HG02623 (cell line): ENCODE measurements around the gene ZNF652.
"Not testable (repeated sequence)": the region's sequence is repeated elsewhere in the genome, so short reads cannot be mapped to it uniquely, and the experiment has no call there.

Experiments
- ATAC-seq: cut with Tn5 transposase; IDR thresholded peaks from one replicate; pipeline ENCODE4 v1.9.1; 2021; ENCODE audit warnings: moderate library complexity; ENCODE audit not compliant: unreplicated experiment

Gene ZNF652

DNA sequence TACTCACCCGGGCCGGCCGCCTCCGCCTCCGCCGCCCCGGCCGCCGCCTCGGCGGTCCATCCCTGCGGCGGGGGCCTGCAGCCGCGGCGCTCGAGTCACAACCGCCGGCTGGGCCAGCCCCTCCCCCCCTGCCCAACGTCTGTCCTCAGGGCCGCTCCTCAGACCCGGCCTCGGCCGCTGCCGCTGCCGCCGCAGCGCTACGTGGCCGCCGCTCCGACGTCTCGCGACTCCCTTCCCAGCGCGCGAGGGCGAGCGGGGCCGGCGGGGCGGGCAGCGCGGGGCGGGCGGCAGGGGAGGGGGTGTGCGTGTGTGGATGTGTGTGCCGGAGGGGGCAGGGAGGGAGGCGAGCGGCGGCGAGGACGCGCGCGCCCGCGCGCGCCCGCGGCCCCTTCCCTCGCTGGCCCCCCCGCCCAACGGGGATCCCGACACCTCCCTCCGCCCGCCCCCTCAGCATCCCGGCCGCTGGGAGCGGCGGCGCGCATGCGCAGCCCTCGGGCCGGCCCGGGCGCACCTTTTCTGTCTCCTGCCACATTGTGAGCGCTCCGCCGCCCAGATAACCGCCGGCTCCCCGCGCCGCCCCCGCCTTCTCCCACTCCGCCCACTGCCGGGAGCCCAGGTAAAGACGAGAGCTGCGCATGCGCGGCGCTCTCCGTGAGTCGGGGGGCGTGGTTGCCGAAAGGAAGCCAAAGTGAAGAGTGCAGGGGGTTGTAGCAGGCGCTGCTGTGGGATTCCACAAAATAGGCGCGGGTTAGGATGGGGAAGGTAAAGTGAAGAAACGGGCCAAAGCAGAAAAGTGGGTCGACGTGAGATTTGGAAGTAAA, at the start of gene ZNF652:
Gene ZNF652, minus strand, starts transcription at position 349 of the 821 bp plus-strand sequence. CDS start 44,525 bp downstream, outside the sequence.
- peak; percentile 65 for ATAC-seq

DNA sequence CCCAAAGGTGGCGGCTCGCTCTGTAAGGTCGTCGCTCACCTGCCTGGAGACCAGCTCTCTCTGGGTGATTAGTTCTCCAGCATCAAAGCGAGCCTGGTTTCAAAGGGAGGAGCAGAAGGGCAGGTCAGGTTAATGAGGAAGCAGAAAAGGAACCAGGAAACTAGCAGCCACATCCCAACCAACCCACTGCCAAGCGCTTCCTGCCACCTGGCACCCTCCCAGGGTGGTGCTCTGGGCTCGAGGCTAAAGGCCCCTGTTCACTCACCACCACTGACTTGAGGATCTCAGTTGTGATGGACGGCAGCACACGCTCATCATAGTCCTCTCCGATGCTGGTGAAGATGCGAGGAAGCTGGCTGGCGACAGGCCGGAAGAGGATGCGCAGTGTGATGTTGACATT, 47.0 kb upstream of the ZNF652 start:
- no peak for ATAC-seq

DNA sequence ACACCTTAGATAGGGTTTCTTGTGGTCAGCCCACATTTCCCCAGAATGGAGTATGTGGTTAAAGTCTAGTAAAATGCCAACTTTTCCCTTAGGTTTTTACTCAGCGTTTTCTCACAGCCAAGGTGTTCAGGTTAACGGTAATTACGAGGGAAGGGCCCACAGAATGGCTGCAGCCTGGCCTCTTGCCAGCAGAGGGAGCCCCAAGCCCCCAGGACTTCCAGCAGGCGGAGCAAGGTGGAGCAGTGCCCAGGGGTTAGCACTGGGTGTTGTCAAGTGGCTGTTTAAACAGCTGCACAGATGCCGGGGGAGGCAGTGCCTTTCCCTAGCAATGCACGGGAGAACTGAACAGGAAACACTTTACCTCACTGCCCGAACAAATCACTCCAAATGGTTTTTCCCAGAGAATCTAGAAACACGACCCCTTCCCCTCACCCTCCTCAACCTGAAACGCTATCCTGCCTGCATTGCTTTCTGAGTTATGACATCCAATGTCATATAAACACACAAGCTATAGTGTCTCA, 46.0 kb upstream of the ZNF652 start:
- ATAC-seq, result no peak

DNA sequence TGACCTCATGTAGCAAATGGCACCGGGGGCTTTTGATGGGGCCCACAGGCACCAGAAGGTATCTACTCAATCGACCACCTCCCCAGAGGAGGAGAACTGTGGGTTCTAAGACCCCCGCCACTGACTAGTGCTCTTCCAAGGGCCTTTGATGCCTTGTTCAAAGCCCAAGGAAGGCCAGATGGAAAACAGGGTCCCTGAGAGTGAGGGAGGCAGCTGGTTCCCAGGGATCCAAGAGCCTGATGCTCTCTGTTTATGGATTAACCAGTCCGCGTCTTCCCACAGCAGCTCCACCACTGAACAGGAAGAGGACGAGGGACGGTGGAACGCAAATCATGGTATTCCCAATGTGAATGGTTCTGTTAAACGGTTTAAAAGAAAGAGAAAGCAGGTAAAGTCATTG, 45.0 kb upstream of the ZNF652 start:
- ATAC-seq, result no peak

DNA sequence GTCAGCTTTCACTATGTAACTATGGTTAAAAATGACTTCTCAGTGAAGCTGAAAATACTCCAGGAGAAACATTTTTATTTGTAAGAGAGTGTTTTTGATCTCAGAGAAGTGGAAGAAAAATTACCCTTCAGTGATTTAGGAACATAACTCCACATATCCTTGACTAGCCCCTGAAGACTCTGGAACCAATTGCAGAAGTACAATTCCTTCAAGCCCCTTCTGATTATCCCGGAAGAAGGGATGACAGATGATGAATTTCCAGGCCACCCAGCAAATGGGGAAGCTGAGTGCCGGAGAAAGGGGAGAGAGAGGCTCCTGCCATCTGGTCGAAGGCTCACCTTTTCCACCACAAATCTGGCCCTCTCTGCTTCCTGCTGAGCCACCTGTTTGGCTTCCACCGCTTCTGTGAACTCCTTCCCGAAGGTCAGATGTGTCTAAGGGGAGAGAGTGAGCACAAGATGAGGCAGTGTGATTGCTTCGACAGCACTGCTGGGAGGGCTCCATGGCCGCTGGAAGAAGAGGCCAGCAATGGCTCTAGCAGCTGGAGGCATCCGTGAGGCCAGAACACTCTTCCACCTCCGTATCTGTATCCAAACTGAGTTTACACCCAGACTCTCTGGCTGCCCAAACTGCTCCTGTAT, 44.5 kb upstream of the ZNF652 start:
- no peak for ATAC-seq

DNA sequence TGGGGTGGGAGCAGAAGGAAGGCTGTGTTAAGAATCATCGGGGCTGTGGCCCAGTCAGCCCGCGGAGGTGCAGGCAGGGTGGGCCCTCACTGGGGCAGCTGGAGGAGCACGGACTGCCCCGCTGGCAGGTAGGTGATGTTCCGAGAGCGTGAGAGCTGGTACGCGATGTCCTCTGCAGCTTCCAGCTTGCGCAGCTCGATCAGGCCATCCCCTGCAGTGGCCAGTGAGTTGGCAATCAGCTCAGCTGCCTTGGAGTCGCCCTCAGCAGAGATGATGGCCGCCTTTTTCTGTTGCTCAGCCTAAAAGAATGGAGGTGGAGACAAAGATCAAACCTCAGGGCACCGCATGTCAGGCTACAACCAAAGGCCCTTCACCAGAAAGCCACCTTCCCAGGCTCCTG, 42.9 kb upstream of the ZNF652 start:
- ATAC-seq, result no peak

DNA sequence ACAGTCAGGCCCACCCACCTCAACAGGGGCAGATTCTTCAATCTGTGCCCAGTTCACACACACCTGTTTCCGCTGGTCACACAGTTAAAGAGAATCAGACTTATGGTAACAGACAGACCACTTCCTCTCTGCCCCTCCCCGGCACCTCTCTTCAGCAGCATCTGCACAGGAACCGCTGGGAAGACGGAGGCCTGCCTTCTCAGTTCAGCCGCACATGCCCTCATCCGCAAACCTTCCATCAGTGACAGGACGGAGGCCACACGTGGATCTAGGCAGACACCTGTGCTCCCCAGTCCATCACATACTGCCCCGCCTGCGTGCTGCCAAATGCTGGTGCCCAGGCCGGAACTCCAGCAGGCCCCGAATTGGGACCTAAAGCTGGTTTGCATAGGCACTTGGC, 42.3 kb upstream of the ZNF652 start:
- ATAC-seq, result no peak

DNA sequence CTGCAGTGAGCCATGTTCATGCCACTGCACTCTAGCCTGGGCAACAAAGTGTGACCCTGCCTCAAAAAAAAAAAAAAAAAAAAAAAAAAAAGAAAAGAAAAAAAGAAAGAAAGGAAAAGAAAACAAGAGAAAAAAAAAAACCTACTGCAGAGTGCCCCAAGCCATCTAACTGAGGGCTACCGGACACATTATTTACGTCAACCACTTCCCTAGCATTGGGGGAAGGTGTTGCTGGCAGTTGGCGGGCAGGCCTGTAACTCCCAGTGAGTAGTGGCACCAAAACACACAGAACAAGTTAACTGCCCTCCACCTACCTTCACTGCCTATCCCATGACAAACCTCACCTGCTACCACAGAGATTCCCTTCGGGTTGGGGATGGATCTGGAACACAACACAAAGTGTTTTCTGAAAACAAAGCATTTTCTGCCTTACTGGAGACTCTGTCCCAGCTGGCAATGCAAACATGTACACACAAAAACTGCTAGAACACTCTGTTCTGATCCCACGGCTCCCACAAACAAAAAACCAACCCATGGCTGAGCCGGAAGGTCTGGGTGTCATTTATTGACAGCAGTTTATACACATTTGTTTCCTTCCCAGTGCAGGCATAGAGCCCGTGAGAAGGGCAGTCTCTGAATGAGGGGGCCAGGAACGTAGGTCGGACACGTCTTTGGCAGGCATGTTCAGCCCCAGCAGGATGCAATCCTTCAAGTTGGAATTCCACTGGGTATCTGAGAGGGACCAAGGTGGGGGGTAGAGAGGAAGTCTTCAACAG, 41.7 kb upstream of the ZNF652 start:
- ATAC-seq, result no peak

DNA sequence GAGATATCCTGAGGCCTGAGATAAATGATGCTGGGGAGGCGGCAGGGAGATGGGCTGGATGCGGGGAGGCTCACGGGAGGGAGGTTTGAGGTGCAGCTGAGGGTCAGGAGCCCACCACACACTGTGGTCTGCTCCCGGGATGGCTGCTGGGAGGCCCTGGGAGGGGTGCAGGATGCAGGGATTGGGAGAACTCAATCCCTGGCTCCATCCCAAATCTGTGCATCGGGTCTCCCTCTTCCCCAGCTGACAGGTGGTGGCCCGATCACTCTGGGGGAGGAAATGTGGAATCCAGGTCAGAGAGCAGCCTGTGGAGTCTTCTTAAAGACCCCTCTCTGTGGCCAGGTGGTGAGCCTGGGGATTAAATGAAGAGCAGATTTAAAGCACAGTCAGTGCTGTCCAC, 40.7 kb upstream of the ZNF652 start:
- no peak for ATAC-seq

DNA sequence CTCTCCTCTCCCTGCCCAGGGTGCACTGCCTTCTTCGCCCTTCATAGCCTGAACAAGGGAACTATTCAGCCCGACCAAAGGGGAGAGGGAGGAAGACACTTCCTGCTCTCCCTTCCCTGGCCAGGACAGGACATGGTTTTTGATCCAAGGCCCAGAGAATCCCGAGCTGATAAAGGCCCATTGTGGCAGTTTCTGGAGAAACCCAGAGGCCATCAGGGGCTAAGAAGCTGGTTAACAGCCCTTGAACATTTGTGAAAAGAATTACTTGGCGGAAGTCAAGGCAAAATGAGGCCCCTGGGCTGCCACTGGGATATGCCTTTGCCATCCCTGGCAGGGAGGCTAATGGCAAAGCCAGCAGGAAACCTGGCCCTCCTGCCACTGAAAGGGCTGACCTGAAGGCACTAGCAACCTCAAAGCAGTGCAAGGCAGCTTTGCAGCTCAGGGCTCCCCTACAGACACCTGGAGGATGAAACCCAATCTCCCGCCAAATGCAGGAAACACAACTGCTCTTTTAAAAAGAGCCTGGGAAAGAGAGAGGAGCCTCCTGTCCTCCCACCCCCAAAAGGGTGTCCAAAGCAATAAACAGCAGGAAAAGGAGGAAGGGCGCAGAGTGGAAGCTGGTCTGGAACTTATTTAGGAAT, 40.0 kb upstream of the ZNF652 start:
- no peak for ATAC-seq

DNA sequence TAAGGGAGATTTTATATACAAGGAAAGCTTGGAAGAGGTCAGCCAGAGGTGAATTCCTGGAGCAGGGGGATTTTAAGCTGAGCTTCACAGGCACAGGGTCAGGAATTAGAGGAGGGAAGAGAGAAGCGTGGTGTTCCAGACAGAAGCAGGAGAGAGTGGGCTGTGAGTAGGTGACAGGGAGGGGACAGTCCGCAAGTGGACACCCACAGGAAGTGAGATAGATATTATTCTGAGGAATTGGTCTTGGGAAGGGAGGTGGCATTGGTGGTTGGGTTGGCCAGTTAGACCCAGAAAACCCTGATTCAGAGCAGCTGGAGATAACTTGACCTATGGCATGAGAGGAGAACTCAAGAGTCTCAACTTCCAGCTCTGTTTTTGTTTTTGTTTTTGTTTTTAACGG, 37.9 kb upstream of the ZNF652 start:
- no peak for ATAC-seq

DNA sequence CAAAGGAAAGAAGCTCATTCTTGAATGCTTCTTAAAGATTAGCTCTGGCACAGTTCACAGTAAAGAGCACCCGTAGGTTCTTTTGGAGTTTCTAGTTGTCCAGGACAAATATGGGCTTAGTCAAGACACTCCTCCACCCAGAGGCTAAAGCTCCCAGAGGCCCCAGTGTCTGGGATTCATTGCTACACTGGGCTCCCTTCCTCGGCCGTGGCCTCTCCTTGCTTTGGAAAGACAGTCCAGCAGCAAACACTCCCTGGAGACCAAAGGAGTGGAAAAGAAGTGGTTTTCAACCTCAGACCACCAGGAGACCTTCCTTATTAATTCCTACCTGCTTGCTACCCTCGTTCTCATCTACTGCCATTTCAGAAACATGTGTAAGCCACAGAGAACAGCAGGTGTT, 35.5 kb upstream of the ZNF652 start:
- no peak for ATAC-seq

DNA sequence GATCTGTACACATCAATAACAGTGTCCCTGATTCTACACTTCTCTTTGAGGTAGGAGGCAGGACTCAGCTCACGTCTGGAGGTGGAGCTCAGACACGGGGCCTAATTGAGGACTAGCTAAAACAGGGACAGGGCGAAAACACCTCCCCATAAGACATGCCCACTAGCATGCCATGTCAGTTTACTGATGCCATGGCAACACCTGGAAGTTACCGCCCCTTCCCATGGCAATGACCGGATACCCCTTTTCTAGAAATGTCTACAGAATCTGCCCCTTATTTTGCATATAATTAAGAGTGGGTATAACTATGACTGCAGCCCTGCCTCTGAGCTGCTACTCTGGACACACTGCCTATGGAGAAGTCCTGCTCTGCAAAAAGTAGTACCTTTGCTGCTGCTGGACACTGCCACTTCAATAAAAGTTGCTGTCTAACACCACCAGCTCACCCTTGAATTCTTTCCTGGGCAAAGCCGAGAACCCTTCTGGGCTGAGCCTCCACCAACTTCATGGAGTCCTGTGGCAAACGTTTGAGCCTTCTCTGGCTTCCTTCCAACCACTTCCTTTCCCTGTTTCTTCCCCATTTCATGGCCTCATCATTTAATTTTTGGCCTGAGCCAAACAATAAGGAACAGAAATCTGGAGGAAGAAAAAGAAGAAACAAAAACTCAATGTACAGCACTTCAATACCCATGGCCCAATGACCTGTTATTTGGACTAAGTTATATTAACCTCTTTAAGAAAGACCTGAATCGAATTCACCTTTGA, 31.6 kb upstream of the ZNF652 start:
- no peak for ATAC-seq

DNA sequence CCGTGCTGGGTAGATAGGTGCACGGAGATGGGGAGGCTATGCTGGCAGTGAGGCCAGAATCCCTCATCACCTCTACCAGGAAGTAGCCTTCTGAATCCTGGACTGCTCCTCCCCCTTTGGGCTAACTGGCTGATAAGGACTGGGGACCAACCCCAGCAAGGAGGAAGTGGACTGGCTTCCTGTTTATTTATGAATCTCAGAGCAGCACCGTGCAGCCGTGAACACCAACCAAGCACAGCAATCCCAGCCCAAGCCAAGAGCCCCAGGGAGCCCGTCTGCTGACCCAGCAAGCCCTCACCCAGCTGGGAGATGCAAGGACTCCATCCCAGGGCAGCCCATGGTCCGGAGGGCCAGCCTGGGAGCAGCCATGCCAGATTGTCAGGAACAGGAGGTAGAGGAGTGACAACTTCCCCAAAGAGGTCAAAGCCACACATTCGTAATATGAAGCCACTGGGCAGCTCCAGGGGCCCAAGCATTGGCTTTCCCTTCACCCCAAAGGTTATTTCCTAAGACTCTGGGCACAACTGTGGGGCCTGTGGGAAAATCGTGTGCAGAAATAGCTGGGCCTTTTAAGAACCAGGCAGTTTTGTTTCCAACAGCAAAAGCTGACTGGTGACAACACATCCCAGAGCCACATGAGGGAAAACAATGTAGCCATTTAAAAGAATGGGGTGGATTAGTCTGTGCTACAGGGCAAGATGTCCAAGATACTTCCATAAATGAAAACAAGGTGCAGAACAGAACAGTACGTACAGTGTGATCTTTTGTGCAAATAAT, 28.7 kb upstream of the ZNF652 start:
- no peak for ATAC-seq

DNA sequence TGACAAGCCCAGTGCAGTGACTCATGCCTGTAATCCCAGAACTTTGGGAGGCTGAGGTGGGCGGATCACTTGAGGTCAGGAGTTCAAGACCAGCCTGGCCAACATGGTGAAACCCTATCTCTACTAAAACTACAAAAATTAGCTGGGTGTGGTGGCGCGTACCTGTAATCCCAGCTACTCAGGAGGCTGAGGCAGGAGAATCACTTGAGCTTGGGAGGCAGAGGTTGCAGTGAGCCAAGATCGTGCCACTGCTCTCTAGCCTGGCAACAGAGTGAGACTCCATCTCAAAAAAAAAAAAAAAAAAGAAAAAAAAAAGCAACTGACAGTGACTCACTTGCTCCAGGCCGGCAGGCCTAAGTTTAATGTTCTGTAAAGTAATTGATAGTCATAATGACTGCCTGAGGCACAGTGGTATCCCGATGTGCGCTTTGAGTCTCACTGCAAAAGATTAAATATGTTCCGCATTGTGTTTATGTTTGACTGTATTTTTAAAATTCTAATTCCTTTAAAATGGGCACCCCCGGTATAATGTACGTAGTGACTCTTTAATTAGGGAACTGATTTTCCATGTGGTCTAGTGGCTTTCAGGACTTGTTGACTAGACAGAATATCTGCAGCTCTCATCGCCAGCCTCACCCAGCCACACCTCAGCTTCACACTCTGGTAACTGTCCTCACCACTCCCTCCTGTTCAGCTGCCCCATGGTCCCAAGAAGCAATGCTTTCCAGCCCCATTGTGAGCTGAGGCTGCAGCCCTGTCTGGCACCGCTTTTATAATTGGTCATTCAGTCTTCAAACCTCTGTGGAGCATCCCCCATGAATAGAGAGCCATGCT, 27.7 kb upstream of the ZNF652 start:
- ATAC-seq, result not testable (repeated sequence)

DNA sequence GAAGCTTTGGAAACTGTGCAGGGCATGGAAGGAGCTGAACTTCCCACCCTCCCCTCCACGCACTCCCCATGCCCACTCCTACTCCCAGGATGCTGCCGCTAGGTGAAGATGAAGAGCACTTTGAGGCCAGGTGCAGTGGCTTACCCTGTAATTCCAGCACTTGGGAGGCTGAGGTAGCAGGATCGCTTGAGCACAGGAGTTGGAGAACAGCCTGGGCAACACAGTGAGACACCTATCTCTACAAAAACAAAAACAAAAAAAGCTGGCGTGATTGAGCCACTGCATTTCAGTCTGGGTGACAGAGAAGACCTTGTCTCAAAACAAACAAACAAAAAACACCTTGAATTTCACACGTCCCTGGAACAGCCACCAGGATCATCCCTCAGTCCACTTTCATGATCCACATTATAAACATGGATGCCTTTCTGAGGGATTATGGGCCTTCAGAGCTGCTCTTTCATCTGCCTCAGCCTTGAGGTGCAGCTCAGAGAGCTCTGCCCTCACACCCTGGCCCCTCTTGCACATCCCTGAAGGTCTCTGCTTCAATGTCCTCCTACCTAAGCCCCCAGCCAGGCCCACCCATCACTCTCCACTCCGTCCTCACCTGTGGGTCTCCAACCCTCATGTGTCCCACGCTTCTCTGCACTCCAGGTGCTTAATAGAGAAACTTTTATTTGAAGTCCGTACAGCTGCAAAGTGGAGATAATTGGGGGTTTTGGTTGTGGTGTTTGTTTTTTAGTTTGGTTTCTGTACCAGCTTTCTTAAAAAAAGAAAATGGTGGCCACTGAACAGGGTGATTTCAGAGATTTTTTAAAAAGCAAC, 26.9 kb upstream of the ZNF652 start:
- ATAC-seq, result no peak

DNA sequence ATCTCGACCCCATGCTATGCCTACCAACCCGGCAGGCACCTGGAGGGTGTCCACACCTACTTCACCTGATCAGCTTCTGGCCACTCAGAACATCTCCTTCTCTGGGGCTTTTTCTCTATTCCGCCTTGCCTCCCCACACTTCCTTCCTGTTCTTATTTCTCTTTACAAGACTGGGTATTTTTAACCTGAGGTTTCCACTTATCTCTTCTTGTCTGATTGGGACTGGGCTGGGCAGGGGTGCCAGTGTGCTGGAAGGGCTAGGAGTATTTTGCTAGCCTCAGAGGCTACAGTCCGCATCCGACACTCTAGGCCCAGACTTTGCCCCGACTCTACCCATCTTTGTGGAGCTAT, 26.2 kb upstream of the ZNF652 start:
- peak; percentile 50 for ATAC-seq
